PC-9 (cell line): ENCODE data around the gene CCL15. TPM values are rescaled to one million over a fixed set of nuclear protein-coding genes. Genes with fewer than 3 reads are reported as not detected.

Experiments used
- BruUV-seq: library from RNA; stranded (reverse); fragments of 400-500 nt; replicated peaks from 2 replicates; lab custom pipeline; 2021; lab: Mats Ljungman, UMichigan
- CTCF ChIA-PET: fragments of 300-600 bp; sonication (Branson Sonifier 250); formaldehyde crosslinking; loops from one replicate; lab custom pipeline; 2022; ENCODE audit warnings: antibody characterized with exemption; lab: Charles Lee
- POLR2A ChIA-PET: fragments of 300-600 bp; sonication (Branson Sonifier 250); formaldehyde crosslinking; loops from one replicate; lab custom pipeline; 2022; ENCODE audit warnings: antibody characterized with exemption; ENCODE audit not compliant: unreplicated experiment; lab: Charles Lee
- DNase-seq, 2 experiments: peaks; one replicate each; pipeline versions ENCODE4 v3.0.0 to v3.0.0-alpha.2; 2015 to 2022; ENCODE audit warnings: mixed read lengths in 1 of 2
- H2AFZ ChIP-seq: fragments of 200-600 bp; sonication (generic); 2 replicates; pipeline ENCODE4 v1.8.1; 2017; ENCODE audit warnings: antibody characterized with exemption
- H3F3A ChIP-seq: fragments of 200-600 bp; sonication (generic); 2 replicates; pipeline ENCODE4 v1.8.1; 2017; ENCODE audit warnings: antibody characterized with exemption, mild to moderate bottlenecking, low read depth; ENCODE audit not compliant: insufficient read depth
- H3K27ac ChIP-seq: fragments of 200-600 bp; sonication (generic); 2 replicates; pipeline ENCODE4 v1.6.1; 2016; ENCODE audit warnings: mixed run types
- H3K27me3 ChIP-seq: fragments of 200-600 bp; sonication (generic); 2 replicates; pipeline ENCODE4 v1.6.1; 2016; ENCODE audit warnings: low read depth, mixed run types; ENCODE audit not compliant: insufficient read depth
- H3K36me3 ChIP-seq: fragments of 200-600 bp; sonication (generic); 2 replicates; pipeline ENCODE4 v1.6.1; 2016; ENCODE audit warnings: low read depth, mixed run types
- H3K4me1 ChIP-seq: fragments of 200-600 bp; sonication (generic); replicated peaks from 2 replicates; pipeline ENCODE4 v1.6.1; 2016; ENCODE audit warnings: mixed run types; ENCODE audit not compliant: insufficient read depth
- H3K4me2 ChIP-seq: fragments of 200-600 bp; sonication (generic); 2 replicates; pipeline ENCODE4 v1.6.1; 2017; ENCODE audit warnings: mixed run types
- H3K4me3 ChIP-seq: fragments of 200-600 bp; sonication (generic); 2 replicates; pipeline ENCODE4 v1.6.1; 2016; ENCODE audit warnings: mixed run types
- H3K79me2 ChIP-seq: fragments of 200-600 bp; sonication (generic); 2 replicates; pipeline ENCODE4 v1.6.1; 2017; ENCODE audit warnings: low read depth, mixed run types
- H3K9me2 ChIP-seq: fragments of 200-600 bp; sonication (generic); 2 replicates; pipeline ENCODE4 v1.8.1; 2017; ENCODE audit warnings: mild to moderate bottlenecking; ENCODE audit not compliant: insufficient read depth
- H3K9me3 ChIP-seq: fragments of 200-600 bp; sonication (generic); 2 replicates; pipeline ENCODE4 v1.8.1; 2016; ENCODE audit warnings: low read depth; ENCODE audit not compliant: insufficient read depth
- H4K20me1 ChIP-seq: fragments of 200-600 bp; sonication (generic); 2 replicates; pipeline ENCODE4 v1.8.1; 2017; ENCODE audit not compliant: insufficient read depth
- EZH2 ChIP-seq: fragments of 200-600 bp; sonication (generic); IDR thresholded peaks from 2 replicates; pipeline ENCODE4 v1.8.0; 2017; ENCODE audit warnings: antibody characterized with exemption, low read depth
- intact Hi-C: fragments of 100-400 bp; cut with micrococcal nuclease; formaldehyde crosslinking; loops from one replicate; pipeline ENCODE4 v1.10.0; 2022; ENCODE audit not compliant: unreplicated experiment
- total RNA-seq: library from RNA; stranded (reverse); gene quantifications from 2 replicates; pipeline ENCODE4 v1.2.3, GENCODE V29; 2021
- TF ChIP-seq, protein P1 (sequence below): fragments of 200-600 bp; sonication (generic); conservative IDR thresholded peaks from 2 replicates; pipeline ENCODE4 v1.6.1; 2017; ENCODE audit warnings: mixed run types, antibody characterized with exemption, mild to moderate bottlenecking, moderate library complexity

The CCL15 gene
- total RNA-seq, 1 experiment from 2014 or later = not detected

DNA sequence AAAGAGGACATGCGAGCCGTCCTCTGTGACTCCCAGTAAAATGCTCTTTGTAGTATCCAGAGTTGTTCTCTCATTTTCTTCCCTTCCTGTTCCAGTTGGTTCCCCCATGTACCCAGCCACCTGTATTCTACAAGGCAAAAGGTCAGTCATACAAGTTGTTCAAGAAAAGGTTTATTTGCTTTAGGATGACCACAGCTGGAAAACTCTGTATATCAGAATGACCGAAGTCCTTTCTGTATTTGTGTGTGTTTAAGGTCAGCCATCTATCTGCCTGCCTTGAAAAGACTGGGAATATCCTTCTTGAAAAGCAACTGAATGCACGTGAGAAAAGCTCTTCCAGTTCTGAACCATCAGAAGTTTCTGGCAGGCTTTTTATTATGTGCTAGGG is 28.4 kb downstream of the CCL15 start:
- H2AFZ ChIP-seq = no peak overlapping the region
- no peak for DNase-seq
- no peaks in the 10 kb centered on the region for H3K4me1 ChIP-seq
- POLR2A ChIA-PET = no interaction called here
- no peaks in the 10 kb centered on the region for H3K36me3 ChIP-seq
- peaks cover 42% of the 10 kb centered on the region for H3K27me3 ChIP-seq
- BruUV-seq = no TSS peak
- intact Hi-C loops = no loop called here
- no peaks in the 10 kb centered on the region for H4K20me1 ChIP-seq
- H3K9me3 ChIP-seq = no peaks in the 10 kb centered on the region
- no peaks in the 10 kb centered on the region for H3K9me2 ChIP-seq
- H3K4me3 ChIP-seq = no peak overlapping the region
- H3K79me2 ChIP-seq = no peaks in the 10 kb centered on the region
- H3K4me2 ChIP-seq = no peak overlapping the region
- TF ChIP-seq EZH2 = no peak
- TF ChIP-seq, protein P1, sequence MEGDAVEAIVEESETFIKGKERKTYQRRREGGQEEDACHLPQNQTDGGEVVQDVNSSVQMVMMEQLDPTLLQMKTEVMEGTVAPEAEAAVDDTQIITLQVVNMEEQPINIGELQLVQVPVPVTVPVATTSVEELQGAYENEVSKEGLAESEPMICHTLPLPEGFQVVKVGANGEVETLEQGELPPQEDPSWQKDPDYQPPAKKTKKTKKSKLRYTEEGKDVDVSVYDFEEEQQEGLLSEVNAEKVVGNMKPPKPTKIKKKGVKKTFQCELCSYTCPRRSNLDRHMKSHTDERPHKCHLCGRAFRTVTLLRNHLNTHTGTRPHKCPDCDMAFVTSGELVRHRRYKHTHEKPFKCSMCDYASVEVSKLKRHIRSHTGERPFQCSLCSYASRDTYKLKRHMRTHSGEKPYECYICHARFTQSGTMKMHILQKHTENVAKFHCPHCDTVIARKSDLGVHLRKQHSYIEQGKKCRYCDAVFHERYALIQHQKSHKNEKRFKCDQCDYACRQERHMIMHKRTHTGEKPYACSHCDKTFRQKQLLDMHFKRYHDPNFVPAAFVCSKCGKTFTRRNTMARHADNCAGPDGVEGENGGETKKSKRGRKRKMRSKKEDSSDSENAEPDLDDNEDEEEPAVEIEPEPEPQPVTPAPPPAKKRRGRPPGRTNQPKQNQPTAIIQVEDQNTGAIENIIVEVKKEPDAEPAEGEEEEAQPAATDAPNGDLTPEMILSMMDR = no peak
- CTCF ChIA-PET = no interaction called here
- H3K27ac ChIP-seq = no peak overlapping the region
- H3F3A ChIP-seq = no peaks in the 10 kb centered on the region

DNA sequence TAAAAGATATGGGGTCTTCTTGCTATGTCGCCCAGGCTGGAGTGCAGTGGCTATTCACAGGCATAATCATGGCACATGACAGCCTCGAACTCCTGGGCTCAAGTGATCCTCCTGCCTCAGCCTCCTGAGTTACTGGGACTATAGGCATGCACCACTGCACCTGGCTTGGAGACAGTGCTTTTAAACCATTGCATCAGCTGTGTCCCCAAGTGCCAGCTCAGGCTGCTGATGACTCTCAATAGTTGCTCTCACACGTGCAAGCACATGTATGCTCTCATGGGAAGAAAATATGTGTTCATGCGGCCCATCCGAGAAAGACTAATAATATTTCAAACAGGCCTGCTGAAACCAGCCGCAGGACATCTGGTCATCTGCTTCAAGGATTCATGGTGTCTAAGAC is 28.8 kb downstream of the CCL15 start:
- Histone ChIP-seq H3K9me3 (no peaks in the 10 kb centered on the region), H3K27me3 (peaks cover 38% of the 10 kb centered on the region), H2AFZ (no peak overlapping the region), H3K4me2 (no peak overlapping the region), H3K36me3 (no peaks in the 10 kb centered on the region), H3K79me2 (no peaks in the 10 kb centered on the region), H3K4me1 (no peaks in the 10 kb centered on the region), H3K9me2 (no peaks in the 10 kb centered on the region), H3K27ac (no peak overlapping the region), H4K20me1 (no peaks in the 10 kb centered on the region), H3K4me3 (no peak overlapping the region), H3F3A (no peaks in the 10 kb centered on the region)
- ChIA-PET POLR2A (no interaction called here), CTCF (no interaction called here)
- TF ChIP-seq EZH2 = no peak
- TF ChIP-seq, protein P1 = no peak
- BruUV-seq = no TSS peak
- no peak for DNase-seq
- intact Hi-C loops = no loop called here

DNA sequence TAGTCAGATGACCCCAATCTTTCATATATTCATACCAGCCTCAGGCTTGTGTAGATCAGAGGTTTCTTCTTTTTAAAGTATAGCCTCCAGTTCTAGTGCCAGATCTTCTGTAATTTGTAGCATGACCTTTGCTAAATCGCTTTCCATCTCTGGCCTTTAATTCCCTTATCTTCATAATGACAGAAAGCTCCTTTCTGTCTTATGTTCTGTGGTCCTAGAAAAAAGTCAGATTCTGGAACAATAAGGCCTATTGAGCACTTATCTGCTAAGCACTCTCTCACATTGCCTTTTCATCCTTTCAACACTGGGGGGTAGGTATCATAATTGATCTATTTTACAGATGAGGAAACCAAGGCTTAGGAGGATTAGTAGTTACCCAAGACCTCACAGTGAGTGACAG is 29.3 kb downstream of the CCL15 start:
- ChIA-PET POLR2A (no interaction called here), CTCF (no interaction called here)
- no peaks in the 10 kb centered on the region for H3K9me3 ChIP-seq
- BruUV-seq = no TSS peak
- H2AFZ ChIP-seq = no peak overlapping the region
- intact Hi-C loops = no loop called here
- no peak for TF ChIP-seq EZH2
- TF ChIP-seq, protein P1 = no peak
- no peak overlapping the region for H3K4me3 ChIP-seq
- H3K9me2 ChIP-seq = no peaks in the 10 kb centered on the region
- no peaks in the 10 kb centered on the region for H3F3A ChIP-seq
- no peak overlapping the region for H3K27ac ChIP-seq
- H3K4me2 ChIP-seq = no peak overlapping the region
- no peaks in the 10 kb centered on the region for H4K20me1 ChIP-seq
- no peaks in the 10 kb centered on the region for H3K4me1 ChIP-seq
- DNase-seq = no peak
- no peaks in the 10 kb centered on the region for H3K79me2 ChIP-seq
- no peaks in the 10 kb centered on the region for H3K36me3 ChIP-seq
- H3K27me3 ChIP-seq = peaks cover 38% of the 10 kb centered on the region; the same call in 1 of the 2 replicates
